Measurements from ENCODE around the gene KRTAP3-3.

DNA sequence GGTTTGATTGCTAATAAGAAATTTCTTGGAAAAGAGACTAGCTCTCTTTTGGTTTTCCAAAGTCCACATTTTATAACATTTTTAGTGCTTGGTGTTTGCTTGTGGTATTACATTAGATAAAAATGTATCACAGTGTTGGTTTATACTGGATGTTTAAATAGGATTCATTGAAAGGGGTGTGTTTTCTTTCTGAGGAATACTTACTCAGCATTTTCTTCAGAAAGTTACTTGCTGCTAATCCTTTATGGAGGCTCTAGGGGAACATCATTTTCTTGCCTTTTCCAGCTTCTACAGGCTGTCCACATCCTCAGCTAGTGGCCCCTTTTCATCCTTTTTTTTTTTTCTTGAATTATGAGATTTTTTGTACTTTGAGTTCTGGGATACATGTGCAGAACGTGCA is 26.4 kb downstream of the KRTAP3-3 start:
- TF ChIP-seq, protein P1, sequence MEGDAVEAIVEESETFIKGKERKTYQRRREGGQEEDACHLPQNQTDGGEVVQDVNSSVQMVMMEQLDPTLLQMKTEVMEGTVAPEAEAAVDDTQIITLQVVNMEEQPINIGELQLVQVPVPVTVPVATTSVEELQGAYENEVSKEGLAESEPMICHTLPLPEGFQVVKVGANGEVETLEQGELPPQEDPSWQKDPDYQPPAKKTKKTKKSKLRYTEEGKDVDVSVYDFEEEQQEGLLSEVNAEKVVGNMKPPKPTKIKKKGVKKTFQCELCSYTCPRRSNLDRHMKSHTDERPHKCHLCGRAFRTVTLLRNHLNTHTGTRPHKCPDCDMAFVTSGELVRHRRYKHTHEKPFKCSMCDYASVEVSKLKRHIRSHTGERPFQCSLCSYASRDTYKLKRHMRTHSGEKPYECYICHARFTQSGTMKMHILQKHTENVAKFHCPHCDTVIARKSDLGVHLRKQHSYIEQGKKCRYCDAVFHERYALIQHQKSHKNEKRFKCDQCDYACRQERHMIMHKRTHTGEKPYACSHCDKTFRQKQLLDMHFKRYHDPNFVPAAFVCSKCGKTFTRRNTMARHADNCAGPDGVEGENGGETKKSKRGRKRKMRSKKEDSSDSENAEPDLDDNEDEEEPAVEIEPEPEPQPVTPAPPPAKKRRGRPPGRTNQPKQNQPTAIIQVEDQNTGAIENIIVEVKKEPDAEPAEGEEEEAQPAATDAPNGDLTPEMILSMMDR (IDR thresholded peaks at IDR 0.05), result no peak
- TF ChIP-seq POLR2AphosphoS5 (IDR thresholded peaks at IDR 0.05; ENCODE audit: insufficient read depth in 1 of 2, low read depth in 1 of 2) (no peak), POLR2A (IDR thresholded peaks at IDR 0.05) (no peak)
